MM.1S (cell line): ENCODE measurements around the gene SIGLEC14.
A peak's percentile ranks its signal among the peaks of the same experiment; 100 is the strongest.

Experiments
- DNase-seq: peaks from one replicate; pipeline ENCODE4 v3.0.0-alpha.2; 2015
- H2AFZ ChIP-seq: fragments of 300-600 bp; sonication (generic); 2 replicates; pipeline ENCODE4 v1.6.0; 2016; ENCODE audit warnings: antibody characterized with exemption, low read length
- H3F3A ChIP-seq: fragments of 300-600 bp; sonication (generic); 2 replicates; pipeline ENCODE4 v1.6.1; 2016; ENCODE audit warnings: mild to moderate bottlenecking, antibody characterized with exemption, low read length, moderate library complexity, mixed read lengths; ENCODE audit not compliant: insufficient read depth
- H3K27ac ChIP-seq: fragments of 300-600 bp; sonication (generic); 2 replicates; pipeline ENCODE4 v1.5.1; 2016; ENCODE audit warnings: mild to moderate bottlenecking, low read length
- H3K27me3 ChIP-seq: fragments of 300-600 bp; sonication (generic); replicated peaks from 2 replicates; pipeline ENCODE4 v1.6.0; 2016; ENCODE audit warnings: low read length; ENCODE audit not compliant: insufficient read depth
- H3K36me3 ChIP-seq: fragments of 300-600 bp; sonication (generic); replicated peaks from 2 replicates; pipeline ENCODE4 v1.6.1; 2016; ENCODE audit warnings: mild to moderate bottlenecking, low read length, mixed read lengths; ENCODE audit not compliant: insufficient read depth
- H3K4me1 ChIP-seq: fragments of 300-600 bp; sonication (generic); 2 replicates; pipeline ENCODE4 v1.6.1; 2016; ENCODE audit warnings: low read length, mixed read lengths
- H3K4me2 ChIP-seq: fragments of 300-600 bp; sonication (generic); 2 replicates; pipeline ENCODE4 v1.6.0; 2016; ENCODE audit warnings: low read depth, low read length
- H3K4me3 ChIP-seq: fragments of 300-600 bp; sonication (generic); 2 replicates; pipeline ENCODE4 v1.5.1; 2016; ENCODE audit warnings: low read length, mixed read lengths
- H3K79me2 ChIP-seq: fragments of 300-600 bp; sonication (generic); 2 replicates; pipeline ENCODE4 v1.6.1; 2016; ENCODE audit warnings: mixed run types, low read length, mixed read lengths
- H3K9ac ChIP-seq: fragments of 300-600 bp; sonication (generic); 2 replicates; pipeline ENCODE4 v1.6.1; 2016; ENCODE audit warnings: low read length, mixed read lengths
- H3K9me2 ChIP-seq: fragments of 300-600 bp; sonication (generic); replicated peaks from 2 replicates; pipeline ENCODE4 v1.6.1; 2016; ENCODE audit warnings: mild to moderate bottlenecking, low read length, mixed read lengths; ENCODE audit not compliant: insufficient read depth
- H3K9me3 ChIP-seq: fragments of 300-600 bp; sonication (generic); replicated peaks from 2 replicates; pipeline ENCODE4 v1.6.1; 2016; ENCODE audit warnings: mild to moderate bottlenecking, low read length, mixed read lengths; ENCODE audit not compliant: insufficient read depth
- H4K20me1 ChIP-seq: fragments of 300-600 bp; sonication (generic); 2 replicates; pipeline ENCODE4 v1.6.1; 2016; ENCODE audit warnings: mild to moderate bottlenecking, low read length, moderate library complexity, mixed read lengths; ENCODE audit not compliant: insufficient read depth
- EZH2 ChIP-seq: fragments of 300-600 bp; sonication (generic); optimal IDR thresholded peaks from 2 replicates; pipeline ENCODE3; 2017; ENCODE audit warnings: low read depth, mild to moderate bottlenecking, antibody characterized with exemption, low read length, mixed read lengths
- EZH2phosphoT487 ChIP-seq: fragments of 300-600 bp; sonication (generic); IDR thresholded peaks from 2 replicates; pipeline ENCODE4 v1.6.1; 2018; ENCODE audit warnings: antibody characterized with exemption, low read length
- TF ChIP-seq, protein P1 (sequence below): fragments of 300-600 bp; sonication (generic); IDR thresholded peaks from 2 replicates; pipeline ENCODE4 v1.5.1; 2016; ENCODE audit warnings: antibody characterized with exemption, low read length, mixed read lengths

Gene SIGLEC14

DNA sequence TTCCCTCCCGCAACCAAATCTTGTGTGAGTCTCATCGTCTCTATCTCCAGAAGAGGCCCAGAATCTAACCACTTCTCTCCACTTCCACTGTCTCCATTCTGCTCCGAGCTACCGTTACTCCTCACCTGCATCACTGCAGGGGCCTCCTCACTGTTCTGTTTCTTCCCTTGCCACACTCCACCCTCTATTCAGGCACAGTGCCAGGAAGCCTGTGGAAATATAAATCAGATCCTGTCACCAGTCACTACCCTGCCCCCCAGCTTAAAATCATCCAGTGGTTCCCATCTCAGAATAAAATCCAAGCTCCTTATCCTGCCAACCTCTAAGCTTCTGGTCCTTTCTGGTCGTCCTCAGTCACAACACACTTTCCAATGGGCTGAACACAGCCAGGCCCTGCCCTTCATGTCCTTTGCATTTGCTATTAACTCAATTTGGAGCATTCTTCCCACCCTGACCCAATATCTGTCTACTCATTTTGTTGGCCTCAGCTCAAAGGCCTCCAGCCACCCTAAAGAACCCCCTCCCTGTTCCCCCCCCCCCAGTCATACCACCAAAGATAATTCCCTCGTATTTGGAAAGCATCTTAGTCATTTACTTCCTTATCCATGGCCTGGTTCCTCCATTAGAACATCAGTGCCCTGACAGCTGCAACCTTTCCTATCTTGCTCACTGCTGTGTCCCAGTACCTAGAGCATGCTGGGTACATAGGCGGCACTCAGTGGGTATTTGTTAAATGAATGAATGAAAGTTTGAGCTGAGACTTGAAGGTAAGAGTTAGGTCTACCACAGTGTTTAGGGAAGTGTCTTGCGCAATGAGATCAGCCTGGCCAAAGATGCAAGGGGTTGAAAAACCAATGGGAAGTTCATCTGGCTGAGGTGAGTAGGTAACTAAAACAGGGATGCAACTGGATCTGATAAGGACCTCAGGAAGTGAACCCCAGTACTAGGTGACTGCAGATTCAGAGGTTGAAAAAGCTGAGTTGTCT, 51.1 kb downstream of the SIGLEC14 start:
- peak overlapping the region; percentile 69; the same call in 1 of the 2 replicates for H3K4me3 ChIP-seq
- no peak for DNase-seq
- no peaks in the 10 kb centered on the region for H3K4me1 ChIP-seq
- no peaks in the 10 kb centered on the region for H3K9me2 ChIP-seq
- no peaks in the 10 kb centered on the region for H4K20me1 ChIP-seq
- no peaks in the 10 kb centered on the region for H3K79me2 ChIP-seq
- TF ChIP-seq EZH2phosphoT487 = no peak
- TF ChIP-seq, protein P1, sequence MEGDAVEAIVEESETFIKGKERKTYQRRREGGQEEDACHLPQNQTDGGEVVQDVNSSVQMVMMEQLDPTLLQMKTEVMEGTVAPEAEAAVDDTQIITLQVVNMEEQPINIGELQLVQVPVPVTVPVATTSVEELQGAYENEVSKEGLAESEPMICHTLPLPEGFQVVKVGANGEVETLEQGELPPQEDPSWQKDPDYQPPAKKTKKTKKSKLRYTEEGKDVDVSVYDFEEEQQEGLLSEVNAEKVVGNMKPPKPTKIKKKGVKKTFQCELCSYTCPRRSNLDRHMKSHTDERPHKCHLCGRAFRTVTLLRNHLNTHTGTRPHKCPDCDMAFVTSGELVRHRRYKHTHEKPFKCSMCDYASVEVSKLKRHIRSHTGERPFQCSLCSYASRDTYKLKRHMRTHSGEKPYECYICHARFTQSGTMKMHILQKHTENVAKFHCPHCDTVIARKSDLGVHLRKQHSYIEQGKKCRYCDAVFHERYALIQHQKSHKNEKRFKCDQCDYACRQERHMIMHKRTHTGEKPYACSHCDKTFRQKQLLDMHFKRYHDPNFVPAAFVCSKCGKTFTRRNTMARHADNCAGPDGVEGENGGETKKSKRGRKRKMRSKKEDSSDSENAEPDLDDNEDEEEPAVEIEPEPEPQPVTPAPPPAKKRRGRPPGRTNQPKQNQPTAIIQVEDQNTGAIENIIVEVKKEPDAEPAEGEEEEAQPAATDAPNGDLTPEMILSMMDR = no peak
- TF ChIP-seq EZH2 = no peak
- no peak overlapping the region for H3K9ac ChIP-seq
- no peak overlapping the region for H2AFZ ChIP-seq
- 0 out of 2 replicates have a peak overlapping the region, but pooled peaks have one; percentile 52 for H3K4me2 ChIP-seq
- no peak overlapping the region for H3K27ac ChIP-seq
- H3F3A ChIP-seq = no peaks in the 10 kb centered on the region
- H3K27me3 ChIP-seq = no peaks in the 10 kb centered on the region
- H3K9me3 ChIP-seq = no peaks in the 10 kb centered on the region
- no peaks in the 10 kb centered on the region for H3K36me3 ChIP-seq

DNA sequence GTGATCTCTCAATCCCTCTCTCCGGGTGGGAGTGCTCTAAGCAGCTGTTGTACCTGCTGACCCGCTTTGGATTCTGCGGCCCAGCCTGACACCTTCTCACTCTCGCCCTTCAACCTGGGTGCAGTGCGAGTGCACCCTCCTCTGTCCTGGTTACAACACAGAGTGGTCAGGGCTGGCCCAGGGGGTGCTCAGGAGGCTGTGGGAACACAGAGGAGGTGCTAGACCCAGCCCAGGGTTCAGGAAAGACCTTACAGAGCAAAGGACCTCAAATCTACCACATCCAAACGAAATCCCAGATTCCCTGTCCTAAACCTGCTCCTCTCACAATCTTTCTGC, 51.9 kb downstream of the SIGLEC14 start:
- no peaks in the 10 kb centered on the region for H4K20me1 ChIP-seq
- H3F3A ChIP-seq = no peaks in the 10 kb centered on the region
- no peaks in the 10 kb centered on the region for H3K79me2 ChIP-seq
- no peaks in the 10 kb centered on the region for H3K27me3 ChIP-seq
- no peaks in the 10 kb centered on the region for H3K4me1 ChIP-seq
- H3K36me3 ChIP-seq = no peaks in the 10 kb centered on the region
- H3K4me3 ChIP-seq = peak overlapping the region; percentile 69
- peak overlapping the region; percentile 52 for H3K4me2 ChIP-seq
- H2AFZ ChIP-seq = peak overlapping the region; percentile 65; the same call in 1 of the 2 replicates
- no peak for TF ChIP-seq EZH2
- DNase-seq = no peak
- H3K9me2 ChIP-seq = no peaks in the 10 kb centered on the region
- H3K9me3 ChIP-seq = no peaks in the 10 kb centered on the region
- H3K9ac ChIP-seq = peak overlapping the region; percentile 40; the same call in 1 of the 2 replicates
- no peak overlapping the region for H3K27ac ChIP-seq

DNA sequence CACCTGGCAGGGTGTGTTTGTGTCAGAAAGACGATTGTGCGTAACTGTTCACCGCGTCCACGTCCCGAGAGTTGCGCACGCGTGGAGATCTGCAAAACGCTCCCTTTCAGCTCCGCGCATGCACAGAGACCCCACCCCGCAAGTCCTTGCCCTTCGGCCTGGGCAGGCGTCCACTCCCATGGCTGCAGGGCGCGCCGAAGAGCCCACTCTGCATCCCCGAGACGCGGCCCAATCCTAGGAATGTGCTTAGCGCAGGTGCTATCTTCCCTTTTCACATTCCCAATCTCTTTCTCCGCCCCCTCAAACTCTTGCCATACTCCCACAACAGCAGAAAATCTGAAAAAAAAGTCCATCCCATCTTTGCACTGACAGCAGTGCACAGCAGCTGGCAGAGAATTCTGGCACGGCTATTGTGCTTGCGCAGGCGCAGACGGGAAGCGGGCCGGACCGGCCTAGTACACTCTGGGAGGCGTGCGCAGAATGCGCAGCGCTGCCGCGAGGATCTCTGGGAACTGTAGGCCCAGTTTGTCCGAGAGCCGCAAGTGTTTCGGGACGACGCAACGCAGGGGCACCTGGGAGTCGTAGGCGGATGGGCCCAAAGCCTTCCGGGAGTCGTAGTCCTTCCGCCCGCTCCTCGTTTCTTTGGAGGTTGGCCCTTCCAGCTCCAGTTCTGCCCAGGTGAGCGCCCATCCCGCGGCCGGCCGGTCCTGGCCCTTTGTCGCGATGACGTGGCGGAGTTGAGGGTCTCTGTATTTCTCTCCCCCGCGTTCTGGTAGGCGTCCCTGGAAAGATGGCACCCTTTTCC, 52.5 kb downstream of the SIGLEC14 start:
- no peaks in the 10 kb centered on the region for H4K20me1 ChIP-seq
- no peaks in the 10 kb centered on the region for H3K4me1 ChIP-seq
- peak overlapping the region; percentile 80 for H2AFZ ChIP-seq
- DNase-seq = peak; percentile 86
- no peaks in the 10 kb centered on the region for H3K79me2 ChIP-seq
- TF ChIP-seq EZH2phosphoT487 (no peak), EZH2 (no peak)
- TF ChIP-seq, protein P1 = no peak
- peak overlapping the region; percentile 69 for H3K4me3 ChIP-seq
- no peaks in the 10 kb centered on the region for H3F3A ChIP-seq
- no peaks in the 10 kb centered on the region for H3K36me3 ChIP-seq
- peak overlapping the region; percentile 52 for H3K4me2 ChIP-seq
- H3K9ac ChIP-seq = peak overlapping the region; percentile 40; the same call in 1 of the 2 replicates
- no peaks in the 10 kb centered on the region for H3K9me2 ChIP-seq
- no peak overlapping the region for H3K27ac ChIP-seq
- H3K27me3 ChIP-seq = no peaks in the 10 kb centered on the region
- no peaks in the 10 kb centered on the region for H3K9me3 ChIP-seq
